Stimulated activated CD4-positive, alpha-beta T cell treated with anti-CD3 and anti-CD28 coated beads, Interleukin-15, amount 100 ng/mL, for 1 hour (primary cell): ENCODE data around the gene CENPE.

Experiments used
- DNase-seq, 2 donors: peaks; one replicate each; pipeline ENCODE4 v3.0.0-alpha.2; 2020; ENCODE audit warnings: low read depth in 1 of 2, low spot score in 1 of 2

The CENPE gene

DNA sequence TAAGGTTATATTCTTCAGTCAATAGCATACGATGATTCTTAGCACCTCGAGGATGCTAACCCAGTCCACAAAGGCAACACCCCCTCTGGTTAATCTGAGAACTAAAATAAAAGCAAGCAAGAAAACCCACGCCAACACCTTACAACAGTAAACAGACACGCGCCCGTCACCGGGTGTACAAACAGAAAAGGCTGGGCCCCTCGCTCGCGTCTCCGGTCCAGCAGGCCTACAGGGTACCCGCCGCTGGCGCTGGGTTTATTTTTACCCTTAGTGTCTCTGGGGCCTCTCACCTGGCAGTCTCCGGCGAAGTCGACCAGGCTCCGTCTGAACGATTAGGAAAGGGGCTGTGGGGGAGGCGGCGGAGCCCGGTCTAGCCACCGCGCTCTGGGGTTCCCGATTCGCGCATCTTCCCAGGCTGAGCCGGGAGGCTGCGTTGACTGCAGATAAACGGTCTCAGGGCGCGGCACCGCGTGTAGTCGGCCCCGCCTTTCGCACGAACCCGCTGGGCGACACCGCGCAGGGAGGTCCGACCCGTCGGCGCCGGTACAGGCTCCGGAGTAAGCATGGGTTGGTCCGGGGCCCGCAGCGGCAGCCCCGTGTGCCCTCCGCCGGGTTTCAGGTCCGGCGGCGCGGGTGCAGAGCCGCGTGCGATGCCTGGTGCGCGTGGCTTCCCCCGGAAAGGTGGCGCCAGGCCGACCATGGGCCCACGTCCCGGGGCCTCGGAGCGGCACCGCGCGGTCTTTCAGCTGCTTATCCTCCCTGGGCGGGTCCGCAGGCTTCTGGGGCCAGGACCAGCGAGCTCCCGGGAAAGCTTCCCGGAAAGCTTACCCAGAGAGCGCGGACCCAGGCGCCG is 122.0 kb downstream of the CENPE start:
- peak; percentile 24 to 46 for DNase-seq

DNA sequence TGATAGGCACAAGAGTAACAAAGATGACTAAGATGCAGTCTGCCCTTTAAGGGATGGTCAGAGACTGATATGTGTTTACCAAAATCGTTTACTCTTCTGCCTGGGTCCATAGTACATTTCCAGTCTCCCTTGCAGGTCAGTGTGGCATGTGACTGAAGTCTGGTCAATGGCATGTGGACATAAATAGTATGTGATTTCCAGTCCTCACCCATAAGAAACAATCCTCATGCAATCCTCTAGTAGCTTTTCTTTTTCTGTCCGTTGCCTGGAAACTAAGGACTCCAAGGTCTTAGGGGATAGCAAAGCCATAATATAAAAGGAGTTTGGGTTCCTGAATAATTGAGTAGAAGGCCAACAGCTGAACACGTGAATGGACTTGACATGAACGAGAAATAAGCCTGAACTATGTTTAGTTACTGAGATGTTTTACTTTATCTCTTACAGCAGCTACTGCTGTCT is 122.7 kb downstream of the CENPE start:
- no peak for DNase-seq

DNA sequence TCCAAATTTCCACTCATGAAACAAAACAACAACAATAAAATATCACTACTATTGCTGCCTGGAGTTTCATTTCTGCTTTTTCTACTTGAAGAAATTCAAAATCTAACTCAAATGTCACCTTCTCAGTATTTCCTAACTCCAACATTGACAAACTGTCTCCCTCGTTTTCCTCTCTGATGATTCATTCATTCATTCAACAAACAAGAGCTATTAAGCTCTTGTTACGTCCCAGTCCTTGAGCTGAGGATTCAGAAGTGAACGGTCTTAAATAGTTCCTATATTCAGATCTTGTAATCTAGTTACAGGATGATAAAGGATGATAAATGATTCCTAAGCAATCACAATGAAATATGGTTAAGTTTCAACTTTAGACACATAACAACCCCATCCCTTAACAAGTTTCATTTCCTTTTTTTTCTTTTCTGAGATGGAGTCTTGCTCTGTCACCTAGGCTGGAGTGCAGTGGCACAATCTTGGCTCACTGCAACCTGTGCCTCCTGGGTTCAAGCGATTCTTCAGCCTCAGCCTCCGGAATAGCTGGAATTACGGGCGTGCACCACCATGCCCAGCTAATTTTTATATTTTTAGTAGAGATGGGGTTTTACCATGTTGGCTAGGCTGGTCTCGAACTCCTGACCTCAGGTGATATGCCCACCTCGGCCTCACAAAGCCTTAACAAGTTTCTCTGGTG is 123.3 kb downstream of the CENPE start:
- no peak for DNase-seq

DNA sequence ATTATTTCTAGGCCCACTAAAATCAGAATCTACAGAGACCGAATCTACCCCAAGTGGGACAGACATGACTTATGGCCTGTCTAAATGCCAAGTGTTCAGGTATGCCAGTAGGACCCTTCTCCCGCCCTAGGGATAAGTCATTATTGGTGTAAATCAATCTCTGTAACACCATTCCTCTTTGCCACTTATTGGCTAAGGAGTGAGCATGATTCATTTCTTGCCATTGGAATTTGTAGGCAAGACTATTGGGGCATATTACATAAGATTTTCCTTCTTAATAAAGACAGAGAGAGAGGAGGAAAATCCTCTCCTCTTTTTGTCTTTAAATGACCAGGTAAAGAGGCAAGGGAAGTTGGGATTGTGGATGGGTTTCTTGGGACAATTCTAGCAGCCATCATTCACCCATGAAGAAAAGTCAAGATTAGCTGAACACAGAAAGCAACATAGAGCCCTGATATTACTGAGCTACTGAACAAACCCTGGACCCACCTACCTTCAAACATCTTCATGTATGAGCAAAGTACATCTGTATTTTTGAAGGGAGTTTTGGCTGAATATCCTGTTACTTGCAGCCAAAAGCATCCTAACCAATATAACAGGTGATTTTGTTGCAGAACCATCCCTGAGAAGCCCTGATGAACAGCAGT is 124.2 kb downstream of the CENPE start:
- no peak for DNase-seq

DNA sequence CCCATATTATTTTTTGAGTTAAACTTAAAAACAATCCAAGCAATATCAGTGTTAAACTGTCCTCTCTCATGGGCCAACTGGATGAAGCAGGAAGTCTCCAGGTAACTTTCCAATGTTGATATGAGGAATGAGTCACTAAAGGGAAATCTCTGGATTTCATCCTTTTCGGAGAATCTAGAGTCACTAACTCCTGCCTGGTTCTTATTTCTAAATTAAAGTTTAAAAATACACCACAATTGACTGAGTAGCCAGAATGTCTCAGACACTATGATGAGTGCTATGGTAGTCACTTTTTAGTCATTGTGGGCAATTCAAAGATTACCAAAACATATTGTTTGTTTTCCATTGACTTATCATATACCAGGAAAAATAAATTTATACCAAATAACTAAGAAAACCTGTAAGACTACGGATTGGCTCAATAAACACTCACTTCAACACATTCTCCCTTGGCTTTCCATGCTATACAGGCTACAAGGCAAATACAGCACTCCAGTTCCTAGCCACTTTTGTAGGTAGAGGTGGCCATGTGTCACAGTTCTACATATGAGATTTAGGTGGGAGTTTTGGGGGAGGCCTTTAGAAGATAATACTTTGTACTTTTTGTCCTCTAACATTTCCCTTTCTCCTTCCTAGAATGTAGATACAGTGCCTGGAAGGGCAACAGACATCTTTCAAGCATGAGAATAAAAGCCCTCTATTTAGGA is 130.1 kb downstream of the CENPE start:
- no peak for DNase-seq

DNA sequence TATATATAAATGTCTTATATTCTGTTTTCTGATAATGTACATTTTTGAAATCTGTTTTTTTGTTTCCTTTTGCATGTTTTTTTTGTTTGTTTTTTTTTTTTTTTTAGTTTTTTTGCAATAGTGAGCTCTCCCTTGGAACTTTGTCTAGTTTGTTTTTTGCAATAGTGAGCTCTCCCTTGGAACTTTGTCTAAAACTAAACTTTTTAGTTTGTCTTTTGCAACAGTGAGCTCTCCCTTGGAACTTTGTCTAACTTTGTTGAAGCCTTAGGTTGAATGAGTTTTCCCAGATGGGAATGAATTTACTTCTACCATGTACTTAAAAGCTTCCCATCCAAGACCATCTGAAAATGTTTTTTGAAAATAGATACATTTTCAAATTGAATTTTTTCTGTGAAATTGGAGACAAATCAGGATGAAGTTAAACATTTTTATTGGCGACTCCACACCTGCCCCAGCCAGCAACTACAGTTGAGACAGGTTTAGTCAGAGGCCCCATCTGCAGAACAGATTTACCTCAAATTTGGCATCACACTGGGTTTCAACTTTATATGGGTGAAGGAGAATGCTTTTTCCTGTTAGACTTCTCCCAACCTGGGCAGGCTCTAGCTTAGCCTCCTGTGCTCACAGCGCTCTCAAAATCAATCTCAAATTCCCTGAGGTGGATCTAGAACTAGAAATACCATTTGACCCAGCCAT is 137.5 kb downstream of the CENPE start:
- no peak for DNase-seq
